ENCODE measurements around the gene SURF1. TPM values are rescaled to one million over a fixed set of nuclear protein-coding genes. Genes with fewer than 3 reads are reported as not detected.

SURF1 gene
- total RNA-seq, 1 experiment from 2014 or later: 28.1 TPM

DNA sequence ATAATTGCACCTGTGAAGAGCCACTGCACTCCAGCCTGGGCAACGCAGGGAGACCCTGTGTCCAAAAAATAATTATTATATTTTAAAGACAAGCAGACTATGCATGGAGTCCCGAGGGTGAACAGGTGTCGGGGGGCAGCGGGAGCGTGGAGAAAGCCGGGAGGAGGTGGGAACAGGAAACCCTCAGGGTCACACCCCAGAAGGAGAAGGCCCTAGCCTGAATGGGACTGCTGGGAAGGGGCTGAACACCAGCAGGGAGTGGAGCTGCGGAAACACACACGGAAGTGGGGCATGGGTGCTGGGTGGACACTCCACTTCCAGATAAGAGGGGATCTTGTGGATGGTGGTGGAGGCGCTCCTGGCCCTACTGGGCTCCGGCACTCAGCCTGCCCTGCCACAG lies 33.1 kb downstream of the SURF1 start:
- Histone ChIP-seq H3F3A (ENCODE audit: low read length, unreplicated experiment) (no peaks in the 10 kb centered on the region), H3K4me3 (ENCODE audit: low read length) (no peak overlapping the region), H3K4me2 (ENCODE audit: low read length) (no peak overlapping the region), H3K9me2 (replicated peaks; ENCODE audit: low read length) (no peaks in the 10 kb centered on the region), H3K27ac (ENCODE audit: low read length) (no peak overlapping the region), H3K79me2 (ENCODE audit: low read length) (no peaks in the 10 kb centered on the region), H3K36me3 (ENCODE audit: low read depth, low read length) (no peaks in the 10 kb centered on the region), H3K4me1 (ENCODE audit: insufficient read depth, low read length) (no peaks in the 10 kb centered on the region), H3K27me3 (ENCODE audit: low read length) (no peaks in the 10 kb centered on the region), H3K9me3 (ENCODE audit: low read length) (no peaks in the 10 kb centered on the region), H4K20me1 (ENCODE audit: low read length) (no peaks in the 10 kb centered on the region), H2AFZ (ENCODE audit: low read length) (no peak overlapping the region), H3K9ac (ENCODE audit: low read length) (no peak overlapping the region)
- no TSS peak for BruUV-seq (replicated peaks)
- ChIA-PET POLR2A (ENCODE audit: unreplicated experiment) (no interaction called here), CTCF (no interaction called here)
- intact Hi-C loops (cut with micrococcal nuclease): no loop called here
- ATAC-seq: no peak
- TF ChIP-seq, protein P1, sequence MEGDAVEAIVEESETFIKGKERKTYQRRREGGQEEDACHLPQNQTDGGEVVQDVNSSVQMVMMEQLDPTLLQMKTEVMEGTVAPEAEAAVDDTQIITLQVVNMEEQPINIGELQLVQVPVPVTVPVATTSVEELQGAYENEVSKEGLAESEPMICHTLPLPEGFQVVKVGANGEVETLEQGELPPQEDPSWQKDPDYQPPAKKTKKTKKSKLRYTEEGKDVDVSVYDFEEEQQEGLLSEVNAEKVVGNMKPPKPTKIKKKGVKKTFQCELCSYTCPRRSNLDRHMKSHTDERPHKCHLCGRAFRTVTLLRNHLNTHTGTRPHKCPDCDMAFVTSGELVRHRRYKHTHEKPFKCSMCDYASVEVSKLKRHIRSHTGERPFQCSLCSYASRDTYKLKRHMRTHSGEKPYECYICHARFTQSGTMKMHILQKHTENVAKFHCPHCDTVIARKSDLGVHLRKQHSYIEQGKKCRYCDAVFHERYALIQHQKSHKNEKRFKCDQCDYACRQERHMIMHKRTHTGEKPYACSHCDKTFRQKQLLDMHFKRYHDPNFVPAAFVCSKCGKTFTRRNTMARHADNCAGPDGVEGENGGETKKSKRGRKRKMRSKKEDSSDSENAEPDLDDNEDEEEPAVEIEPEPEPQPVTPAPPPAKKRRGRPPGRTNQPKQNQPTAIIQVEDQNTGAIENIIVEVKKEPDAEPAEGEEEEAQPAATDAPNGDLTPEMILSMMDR (conservative IDR thresholded peaks at IDR 0.05; ENCODE audit: low read depth, low read length): no peak
- no peak for TF ChIP-seq EZH2phosphoT487 (IDR thresholded peaks at IDR 0.05; ENCODE audit: borderline replicate concordance, low read length)
- no peak for TF ChIP-seq EZH2 (IDR thresholded peaks at IDR 0.05; ENCODE audit: low read length, unreplicated experiment)
- DNase-seq: no peak

DNA sequence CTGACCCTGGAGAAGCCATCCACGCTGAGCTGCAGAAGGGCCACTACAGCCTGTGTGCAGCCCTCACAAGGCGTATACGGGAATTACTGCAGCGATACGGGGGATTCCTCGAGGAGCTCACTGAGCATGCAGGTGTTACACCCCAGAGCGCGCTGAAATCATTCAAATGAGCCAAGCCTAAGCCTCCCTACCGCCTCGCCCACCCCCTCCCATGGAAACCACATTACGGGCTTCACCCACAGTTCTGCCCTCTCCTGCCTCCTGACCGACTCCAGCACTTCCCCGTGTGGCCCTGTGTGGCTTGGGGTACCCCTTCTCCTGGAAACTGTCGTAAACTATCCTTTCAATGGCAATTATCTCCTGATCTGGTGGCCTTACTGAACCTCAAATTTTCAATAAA lies 33.6 kb downstream of the SURF1 start:
- Histone ChIP-seq H2AFZ (ENCODE audit: low read length) (no peak overlapping the region), H3K9me2 (replicated peaks; ENCODE audit: low read length) (no peaks in the 10 kb centered on the region), H3K36me3 (ENCODE audit: low read depth, low read length) (no peaks in the 10 kb centered on the region), H3K9ac (ENCODE audit: low read length) (no peak overlapping the region), H3K4me1 (ENCODE audit: insufficient read depth, low read length) (no peaks in the 10 kb centered on the region), H3F3A (ENCODE audit: low read length, unreplicated experiment) (no peaks in the 10 kb centered on the region), H3K4me2 (ENCODE audit: low read length) (no peak overlapping the region), H3K9me3 (ENCODE audit: low read length) (no peaks in the 10 kb centered on the region), H3K27ac (ENCODE audit: low read length) (no peak overlapping the region), H3K79me2 (ENCODE audit: low read length) (no peaks in the 10 kb centered on the region), H3K4me3 (ENCODE audit: low read length) (no peak overlapping the region), H3K27me3 (ENCODE audit: low read length) (no peaks in the 10 kb centered on the region), H4K20me1 (ENCODE audit: low read length) (no peaks in the 10 kb centered on the region)
- BruUV-seq (replicated peaks): no TSS peak
- ATAC-seq (no peak), DNase-seq (no peak)
- TF ChIP-seq EZH2phosphoT487 (IDR thresholded peaks at IDR 0.05; ENCODE audit: borderline replicate concordance, low read length) (no peak), EZH2 (IDR thresholded peaks at IDR 0.05; ENCODE audit: low read length, unreplicated experiment) (no peak)
- TF ChIP-seq, protein P1 (conservative IDR thresholded peaks at IDR 0.05; ENCODE audit: low read depth, low read length): no peak
- ChIA-PET POLR2A (ENCODE audit: unreplicated experiment) (no interaction called here), CTCF (no interaction called here)
- intact Hi-C loops (cut with micrococcal nuclease): no loop called here

DNA sequence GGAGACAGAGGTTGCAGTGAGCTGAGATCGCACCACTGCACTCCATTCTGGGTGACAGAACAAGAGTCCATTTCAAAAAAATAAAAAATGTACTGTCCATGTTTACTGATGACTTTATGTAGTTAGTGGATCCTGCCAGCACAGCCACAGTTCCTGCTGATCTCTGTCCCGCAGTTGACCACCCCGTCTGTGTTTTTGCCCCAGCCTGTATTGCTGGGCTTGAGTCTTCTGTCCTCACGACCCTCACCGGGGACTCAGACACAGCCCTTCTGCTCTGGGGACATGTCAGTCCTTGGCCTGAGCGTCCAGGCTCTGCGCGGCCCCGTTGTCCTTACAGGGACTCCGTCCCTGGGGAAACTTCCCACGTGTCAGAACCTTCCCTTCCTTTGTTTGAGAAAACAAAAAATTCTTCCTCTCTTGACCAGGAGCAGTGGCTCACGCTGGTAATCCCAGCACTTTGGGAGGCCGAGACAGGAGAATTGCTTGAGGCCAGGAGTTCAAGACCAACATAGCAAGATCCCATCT lies 34.8 kb downstream of the SURF1 start:
- no peak overlapping the region for H3K27ac ChIP-seq (ENCODE audit: low read length)
- no peaks in the 10 kb centered on the region for H3K27me3 ChIP-seq (ENCODE audit: low read length)
- DNase-seq (no peak), ATAC-seq (no peak)
- H3K9ac ChIP-seq (ENCODE audit: low read length): no peak overlapping the region
- no peaks in the 10 kb centered on the region for H3K9me2 ChIP-seq (replicated peaks; ENCODE audit: low read length)
- no peak for TF ChIP-seq EZH2phosphoT487 (IDR thresholded peaks at IDR 0.05; ENCODE audit: borderline replicate concordance, low read length)
- TF ChIP-seq, protein P1 (conservative IDR thresholded peaks at IDR 0.05; ENCODE audit: low read depth, low read length): no peak
- no peak for TF ChIP-seq EZH2 (IDR thresholded peaks at IDR 0.05; ENCODE audit: low read length, unreplicated experiment)
- H2AFZ ChIP-seq (ENCODE audit: low read length): no peak overlapping the region
- intact Hi-C loops (cut with micrococcal nuclease): no loop called here
- ChIA-PET POLR2A (ENCODE audit: unreplicated experiment) (no interaction called here), CTCF (no interaction called here)
- no peak overlapping the region for H3K4me3 ChIP-seq (ENCODE audit: low read length)
- BruUV-seq (replicated peaks): no TSS peak
- H3K4me2 ChIP-seq (ENCODE audit: low read length): no peak overlapping the region
- H3K36me3 ChIP-seq (ENCODE audit: low read depth, low read length): no peaks in the 10 kb centered on the region
- no peaks in the 10 kb centered on the region for H3K4me1 ChIP-seq (ENCODE audit: insufficient read depth, low read length)
- H3K9me3 ChIP-seq (ENCODE audit: low read length): no peaks in the 10 kb centered on the region
- H3F3A ChIP-seq (ENCODE audit: low read length, unreplicated experiment): no peaks in the 10 kb centered on the region
- no peaks in the 10 kb centered on the region for H3K79me2 ChIP-seq (ENCODE audit: low read length)
- H4K20me1 ChIP-seq (ENCODE audit: low read length): no peaks in the 10 kb centered on the region
